ENCODE measurements around the gene SPOCK2.

The SPOCK2 gene

GRCh38 chr10:72086466-72087391, 1.6 kb downstream of the SPOCK2 start:
- FAIRE-seq: no peak

DNA sequence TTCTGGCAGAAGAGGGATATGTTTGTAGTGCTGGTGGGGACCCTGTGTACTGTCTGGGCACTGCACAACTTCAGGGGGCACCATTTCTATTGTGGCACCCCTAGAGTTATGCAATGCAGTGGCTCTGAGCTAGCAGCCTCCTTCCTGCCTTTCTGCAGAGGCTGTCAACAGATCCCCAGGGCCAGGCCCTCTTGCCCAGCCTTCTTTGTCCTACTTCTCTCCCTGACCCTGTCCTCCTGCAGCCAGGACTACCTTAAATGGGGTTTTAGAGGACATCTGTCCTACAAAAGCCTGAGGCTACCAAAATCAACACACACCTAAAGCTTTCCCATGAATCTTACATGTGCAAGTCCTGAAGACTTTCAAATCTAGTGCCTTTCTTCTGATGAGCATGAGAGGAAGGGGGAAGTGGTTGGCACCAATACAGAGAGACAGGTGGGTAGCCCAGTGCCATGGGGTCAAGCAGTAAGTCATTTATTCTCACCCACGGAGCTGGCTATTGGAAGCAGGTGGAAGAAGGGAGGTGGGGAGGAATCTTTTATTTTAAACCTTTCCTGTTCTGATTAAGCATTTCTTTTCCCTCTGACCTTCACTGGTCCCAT, 2.4 kb downstream of the SPOCK2 start:
- no peak for FAIRE-seq

DNA sequence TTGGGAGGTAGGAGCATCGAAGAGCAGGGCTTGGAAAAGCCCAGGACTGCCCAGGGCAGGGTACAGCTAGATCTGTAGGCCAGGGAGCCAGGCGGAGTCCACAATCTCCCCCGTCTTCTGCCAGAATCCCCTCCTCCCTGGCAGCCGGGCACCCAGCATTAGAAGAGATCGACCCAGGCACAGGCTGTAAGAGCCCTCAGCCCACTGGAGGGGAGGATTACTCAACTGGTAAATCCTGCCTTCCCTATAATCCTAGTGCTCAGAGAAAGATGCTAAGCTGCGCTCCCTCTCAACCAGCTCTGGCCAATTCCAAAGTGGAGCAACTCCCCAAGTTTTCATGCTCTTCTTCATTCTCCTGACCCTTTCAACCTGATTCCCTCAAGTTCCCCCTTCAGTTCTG, 3.2 kb downstream of the SPOCK2 start:
- FAIRE-seq: no peak

- no peak for FAIRE-seq
Measured at GRCh38 chr10:72083790-72084459, 4.4 kb downstream of the SPOCK2 start.

DNA sequence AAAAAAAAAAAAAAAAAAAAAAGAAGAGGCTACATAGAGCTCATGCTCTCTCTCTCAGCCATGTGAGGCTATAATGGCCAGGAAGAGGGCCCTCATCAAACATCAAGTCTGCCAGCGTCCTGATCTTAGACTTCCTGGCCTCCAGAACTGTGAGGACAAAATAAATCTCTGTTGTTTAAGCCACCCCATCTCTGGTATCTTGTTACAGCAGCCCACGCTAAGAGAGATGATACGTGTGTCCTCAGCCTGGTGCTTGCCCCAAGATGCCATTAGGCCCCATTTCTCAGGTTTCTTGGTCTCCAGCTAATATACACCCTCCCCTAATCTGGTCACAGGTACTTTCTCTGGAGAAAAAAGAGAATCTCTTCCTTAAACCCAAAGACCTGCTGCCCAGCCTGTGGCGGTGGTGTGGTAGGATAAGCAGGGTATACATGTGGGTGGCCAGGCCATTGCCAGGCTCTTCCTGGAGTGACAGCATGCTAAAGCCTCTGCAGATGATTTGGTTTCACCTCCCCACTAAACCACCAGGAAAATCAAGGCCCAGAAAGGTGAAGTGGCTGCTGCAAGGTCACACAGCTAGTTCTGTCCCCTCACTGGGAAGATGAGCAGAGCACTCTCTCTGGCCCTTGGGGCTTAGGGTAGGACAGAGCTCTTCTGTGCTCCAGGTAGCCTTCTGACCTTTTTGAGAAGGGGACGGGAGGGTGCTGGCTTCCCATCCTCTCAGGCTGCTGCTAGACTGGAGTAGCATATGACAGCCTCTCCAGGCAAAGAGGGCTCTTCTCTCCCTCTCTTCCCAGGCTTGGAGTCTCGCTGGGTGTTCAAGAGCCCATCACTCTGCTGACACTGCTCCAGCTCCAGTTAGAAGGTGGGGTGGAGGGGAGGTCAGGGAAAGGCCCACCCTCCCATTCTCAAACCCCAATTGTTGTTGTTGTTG, 5.2 kb downstream of the SPOCK2 start:
- FAIRE-seq: no peak

- FAIRE-seq: no peak
Measured at GRCh38 chr10:72081772-72082590, 6.4 kb downstream of the SPOCK2 start.

- FAIRE-seq: no peak
Measured at GRCh38 chr10:72081210-72081609, 7.1 kb downstream of the SPOCK2 start.

DNA sequence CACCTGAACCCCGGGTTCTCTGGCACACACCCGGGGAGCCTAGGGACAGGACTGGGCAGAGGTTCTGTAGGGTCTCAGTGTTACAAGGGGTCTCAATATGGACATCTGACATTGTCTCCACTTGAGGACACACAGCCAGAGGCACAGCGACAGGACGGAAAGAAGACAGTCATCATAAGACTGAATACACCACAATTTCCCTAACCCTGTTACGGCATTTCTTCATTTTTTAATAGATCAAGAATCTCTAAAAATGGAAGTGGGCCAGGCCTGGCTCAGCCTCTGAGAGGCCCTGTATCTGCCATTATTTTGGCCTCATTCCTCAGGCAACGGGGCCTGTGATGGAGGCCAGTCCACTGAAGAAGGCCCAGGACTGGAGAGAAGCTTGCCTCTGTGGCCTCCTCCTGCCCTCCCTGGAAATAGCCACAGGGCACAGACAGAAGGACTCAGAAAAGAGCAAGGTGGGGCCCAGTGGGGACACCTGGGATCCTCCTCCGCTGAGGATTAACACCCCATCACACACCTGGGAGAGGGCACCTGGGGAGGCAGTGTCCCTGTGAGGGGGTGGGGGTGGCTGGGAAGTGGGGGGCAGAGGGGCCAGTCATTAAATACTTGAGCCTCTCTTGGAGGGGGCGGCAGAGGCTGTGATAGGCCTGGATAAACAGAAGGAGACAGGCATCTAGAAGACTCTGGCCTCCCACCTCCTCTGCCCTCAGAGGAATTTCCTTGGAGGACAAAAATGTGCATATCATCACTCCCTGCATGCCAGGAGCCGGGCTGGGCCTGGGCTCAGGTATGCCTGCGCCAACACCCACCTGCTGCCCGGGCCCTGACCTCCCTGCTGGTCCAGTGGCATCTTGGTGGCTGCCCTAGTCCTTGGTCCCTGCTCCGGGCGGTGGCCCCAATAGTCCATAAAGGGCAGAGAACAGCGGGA, 8.0 kb downstream of the SPOCK2 start:
- FAIRE-seq: no peak

DNA sequence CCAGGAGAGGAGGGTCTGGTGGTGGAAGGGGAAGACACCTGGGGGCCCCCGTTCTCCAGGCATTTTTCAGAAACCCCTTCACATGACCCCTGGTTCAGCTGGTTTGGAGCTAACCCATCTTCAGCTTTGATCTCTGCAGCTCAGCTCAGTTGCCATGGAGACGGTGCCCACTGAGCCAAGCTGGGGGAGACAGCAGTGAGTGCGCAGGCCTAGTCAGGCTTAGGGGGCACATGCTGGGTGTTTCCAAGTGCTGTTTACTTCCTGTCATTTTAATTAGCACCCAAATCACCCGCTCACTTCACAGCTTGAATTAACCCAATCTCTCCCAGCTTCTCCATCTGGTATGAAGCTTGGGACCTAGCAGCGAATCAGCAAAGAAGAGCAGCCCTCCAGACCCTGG, 9.0 kb downstream of the SPOCK2 start:
- no peak for FAIRE-seq

DNA sequence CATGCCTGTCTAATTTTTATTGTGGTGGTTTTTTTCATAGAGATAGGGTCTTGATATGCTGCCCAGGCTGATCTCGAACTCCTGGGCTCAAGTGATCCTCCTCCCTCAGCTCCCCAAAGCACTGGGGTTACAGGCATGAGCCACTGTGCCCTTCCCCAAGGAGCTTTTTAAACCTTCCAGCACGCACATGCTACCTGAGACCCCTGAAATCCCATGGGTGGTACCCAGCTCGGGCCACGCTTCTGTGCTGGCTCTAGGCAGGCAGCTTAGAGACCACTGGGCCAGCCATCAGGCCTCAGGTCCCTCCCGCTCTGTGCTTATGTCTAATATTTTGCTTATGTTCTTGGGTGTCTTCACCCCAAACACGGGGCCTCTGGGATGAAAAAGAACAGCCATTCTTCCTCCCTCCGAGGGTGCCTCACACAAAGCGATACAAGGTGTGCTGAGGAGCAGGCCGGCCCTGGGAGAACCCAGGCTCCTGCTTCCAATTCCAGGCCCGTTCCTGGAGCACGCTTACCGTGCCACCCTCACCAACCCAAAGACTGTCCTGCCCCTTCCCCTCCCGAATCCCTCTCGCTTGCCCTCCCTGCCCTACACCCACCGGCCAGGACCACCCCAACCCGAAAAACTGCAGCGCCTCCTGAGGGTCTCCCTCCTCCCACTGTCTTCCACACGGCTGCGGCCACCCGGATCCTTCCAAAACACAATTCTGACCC, 10.9 kb downstream of the SPOCK2 start:
- FAIRE-seq: no peak

DNA sequence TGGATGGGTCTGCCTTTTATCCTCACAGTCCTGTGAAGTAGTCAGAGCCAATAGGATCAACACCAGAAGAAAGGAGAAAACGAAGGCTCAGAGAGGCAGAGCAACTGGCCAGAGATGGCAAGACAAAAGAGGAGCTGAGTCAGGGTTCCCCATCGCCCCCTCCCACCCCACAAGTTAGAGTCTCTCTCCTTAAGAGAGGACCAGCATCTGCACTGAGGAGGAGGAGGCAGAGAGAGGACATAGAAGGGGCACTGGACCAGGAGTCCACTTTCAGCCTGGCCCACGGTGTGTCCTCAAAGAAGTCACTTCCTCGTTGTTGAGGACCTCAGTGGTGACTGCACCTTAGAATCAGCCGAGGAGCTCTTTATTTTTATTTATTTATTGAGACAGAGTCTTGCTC, 11.6 kb downstream of the SPOCK2 start:
- no peak for FAIRE-seq

- FAIRE-seq: no peak
Measured at GRCh38 chr10:72075376-72076115, 12.8 kb downstream of the SPOCK2 start.

DNA sequence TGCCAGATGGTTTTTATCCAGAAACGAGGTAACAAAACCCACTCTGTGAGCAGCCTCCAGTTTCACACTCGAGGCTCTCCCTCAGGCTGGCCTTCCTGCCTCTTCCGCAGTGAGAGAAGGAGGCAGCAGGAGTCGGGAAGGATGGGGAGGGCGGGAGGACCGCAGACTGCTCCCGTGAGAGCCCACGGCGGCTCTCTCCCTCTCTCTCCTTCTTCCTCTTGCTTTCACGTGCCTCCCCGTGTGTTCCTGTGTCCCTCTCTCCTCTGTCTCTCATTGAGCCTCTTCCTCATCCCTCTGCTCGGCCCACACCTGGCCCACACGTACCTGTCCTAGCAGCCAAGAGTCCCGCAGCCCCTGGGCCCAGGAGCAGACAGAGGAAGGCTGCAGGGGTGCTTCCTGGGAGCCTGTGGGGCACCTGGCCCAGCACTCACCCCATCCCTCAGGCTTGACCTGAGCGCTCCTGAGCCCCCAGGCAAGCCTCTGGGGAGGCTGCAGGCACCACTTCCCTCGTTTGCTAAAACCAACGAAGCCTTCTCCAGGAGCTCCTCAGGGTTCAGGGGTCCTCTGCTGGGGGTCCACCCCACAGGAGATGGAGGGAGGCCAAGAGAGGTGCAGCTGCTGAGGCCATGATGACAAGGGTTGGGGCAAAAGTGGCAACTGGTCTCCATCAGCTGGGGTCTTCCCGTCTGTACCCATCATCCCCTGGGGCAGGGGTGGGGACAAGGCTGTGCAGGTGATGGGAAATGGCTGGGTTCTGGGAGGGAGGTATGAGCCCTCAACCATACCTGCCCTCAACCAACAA, 13.6 kb downstream of the SPOCK2 start:
- no peak for FAIRE-seq

DNA sequence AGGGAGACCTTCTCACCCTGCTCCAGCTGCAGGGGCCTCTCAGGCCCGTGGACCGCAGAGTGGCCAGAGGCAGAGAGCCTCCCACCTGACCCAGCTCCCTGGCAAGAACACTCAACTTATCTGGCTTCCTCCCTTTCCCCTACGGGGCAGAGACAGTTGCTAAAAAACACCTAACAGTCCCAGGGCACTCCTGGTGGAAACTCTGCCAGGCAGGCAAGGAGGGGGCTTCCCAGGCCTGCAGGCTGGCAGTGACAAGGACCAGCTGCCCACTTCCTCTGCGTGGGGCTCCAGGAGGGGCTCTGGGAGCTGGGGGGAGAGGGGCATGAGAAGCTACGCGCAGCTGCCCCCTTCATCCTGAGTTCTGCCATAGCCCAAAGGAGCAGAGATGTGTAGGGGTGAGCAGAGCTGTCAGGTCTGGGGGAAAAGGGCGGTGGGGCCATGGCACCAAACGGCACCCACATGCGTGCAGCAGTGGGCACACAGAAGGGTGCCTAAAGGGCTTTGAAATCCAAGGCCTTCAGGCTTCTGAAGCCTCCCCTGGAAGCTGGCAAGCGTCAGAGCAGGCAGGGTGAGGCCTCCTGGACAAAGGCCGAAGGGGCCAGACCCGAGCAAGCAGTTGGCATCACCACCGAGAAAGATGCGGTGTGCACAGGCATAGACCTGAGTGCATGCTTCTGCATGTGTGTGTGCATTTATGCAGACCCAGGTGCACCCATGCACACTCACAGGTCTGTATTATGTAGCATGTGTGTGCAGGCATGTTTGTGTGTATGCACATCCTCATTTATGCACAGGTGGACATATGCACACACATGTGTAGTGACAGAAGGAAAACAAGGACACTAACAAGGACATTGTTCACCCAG, 14.4 kb downstream of the SPOCK2 start:
- no peak for FAIRE-seq

DNA sequence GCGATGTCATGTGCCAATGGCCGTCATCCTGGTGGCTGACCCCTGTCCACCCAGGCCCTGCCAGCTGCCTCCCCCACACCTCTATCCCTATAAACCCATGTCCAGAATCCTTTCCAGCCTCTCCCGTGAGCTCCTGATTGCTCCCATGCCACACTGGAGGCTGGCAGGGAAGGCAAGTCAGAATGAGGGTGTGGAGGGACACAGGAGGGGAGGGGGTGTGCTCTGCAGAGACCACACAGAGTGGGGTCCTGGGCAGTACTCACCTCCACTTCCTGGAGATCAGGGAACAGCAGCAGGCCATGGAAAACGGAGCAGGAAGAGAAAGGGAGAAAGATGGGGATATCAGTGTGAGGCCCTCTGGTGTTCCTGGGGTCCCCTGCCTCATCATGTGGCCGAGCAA, 15.7 kb downstream of the SPOCK2 start:
- FAIRE-seq: no peak

DNA sequence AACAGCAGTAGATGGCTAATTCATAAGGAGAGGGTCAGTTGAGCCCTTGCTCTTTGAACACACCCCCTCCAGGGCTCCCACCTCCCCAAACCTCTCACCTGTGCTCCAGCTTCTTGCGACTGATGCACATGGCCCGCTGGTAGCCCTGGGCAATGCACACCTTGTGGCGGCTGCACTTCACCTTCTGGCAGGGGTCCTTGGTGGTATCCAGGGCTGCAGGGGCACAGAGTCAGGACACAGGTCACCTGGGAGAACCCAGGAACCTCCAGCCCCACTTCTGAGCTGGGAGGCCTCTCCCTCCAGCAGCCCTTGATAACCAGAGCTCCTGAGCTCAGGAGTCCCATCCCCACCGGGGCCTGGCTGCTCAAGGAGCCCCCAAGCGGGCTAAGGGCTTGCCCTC, 16.3 kb downstream of the SPOCK2 start:
- no peak for FAIRE-seq

Data from G401.6 (cell line).